Smooth muscle cell of the brain vasculature (primary cell): ENCODE results near the gene SDK2.
"Not testable (repeated sequence)": the region's sequence is repeated elsewhere in the genome, so short reads cannot be mapped to it uniquely, and the experiment has no call there.

Experiments used
- DNase-seq: peaks from one replicate; pipeline ENCODE4 v3.0.0-alpha.2; 2012; ENCODE audit warnings: low read depth, low spot score

The SDK2 gene

DNA sequence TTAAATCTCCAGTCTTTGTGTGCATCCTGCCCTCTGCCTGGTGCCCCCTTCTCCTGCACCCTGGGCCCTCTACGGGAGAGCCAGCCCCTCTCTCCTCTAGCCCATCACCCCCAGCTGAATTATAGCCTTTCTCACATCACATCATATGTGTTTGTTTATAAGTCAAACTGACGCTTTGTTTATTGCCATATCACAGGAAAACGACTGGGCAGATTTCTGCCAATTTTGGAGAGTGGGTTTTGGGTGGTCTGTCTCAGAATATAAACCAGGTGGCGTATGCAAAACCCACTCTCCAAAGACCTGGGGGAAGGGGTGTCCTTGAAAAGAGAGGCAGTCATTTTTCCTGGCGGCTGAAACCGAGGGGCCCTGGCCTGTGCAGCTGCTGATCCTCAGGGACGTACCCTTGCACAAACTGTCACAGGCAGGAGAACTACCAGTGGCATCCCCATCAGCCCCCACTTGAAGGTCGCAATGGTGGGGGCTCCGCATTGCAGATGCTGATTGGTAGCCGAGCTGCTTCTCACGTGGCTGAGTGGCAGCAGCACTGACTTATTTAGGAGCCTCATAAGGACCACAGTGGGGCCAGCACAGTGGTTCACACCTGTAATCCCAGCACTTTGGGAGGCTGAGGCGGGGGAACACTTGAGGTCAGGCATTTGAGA, 297.6 kb downstream of the SDK2 start:
- no peak for DNase-seq

DNA sequence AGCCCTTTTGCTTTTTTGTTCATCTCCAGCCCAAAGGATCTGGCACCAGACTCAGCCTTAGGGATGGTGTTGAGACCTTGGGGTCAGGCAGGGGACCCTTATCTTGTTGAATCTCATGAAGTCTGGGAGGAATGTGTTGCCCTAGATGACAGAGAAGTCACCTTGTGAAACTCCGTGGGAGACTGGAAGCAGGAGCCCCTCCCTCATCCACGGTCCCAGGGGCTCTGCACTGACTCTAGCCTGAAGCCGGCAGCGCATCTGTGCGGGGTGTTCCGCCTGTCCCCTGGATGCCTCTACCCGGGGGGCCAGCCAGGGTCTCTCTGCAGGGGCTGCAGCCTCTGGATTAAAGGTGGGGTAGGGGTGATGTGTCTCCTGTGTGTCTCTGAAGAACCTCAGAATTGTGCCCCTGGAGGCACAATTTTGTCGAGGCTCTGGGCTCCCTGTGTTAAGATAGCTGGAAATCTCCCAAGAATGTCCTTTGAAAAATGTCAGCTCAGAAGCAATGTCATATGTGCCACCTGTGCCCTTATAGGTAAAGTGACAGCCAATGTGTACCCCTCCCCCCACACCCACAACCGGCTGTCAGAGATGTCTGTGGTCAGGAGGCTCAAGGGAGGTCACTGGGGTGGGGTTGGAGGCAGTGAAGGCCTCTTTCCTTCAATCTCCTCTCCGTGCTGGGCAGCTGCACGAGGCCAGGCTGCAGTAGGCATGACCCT, 300.3 kb downstream of the SDK2 start:
- no peak for DNase-seq

DNA sequence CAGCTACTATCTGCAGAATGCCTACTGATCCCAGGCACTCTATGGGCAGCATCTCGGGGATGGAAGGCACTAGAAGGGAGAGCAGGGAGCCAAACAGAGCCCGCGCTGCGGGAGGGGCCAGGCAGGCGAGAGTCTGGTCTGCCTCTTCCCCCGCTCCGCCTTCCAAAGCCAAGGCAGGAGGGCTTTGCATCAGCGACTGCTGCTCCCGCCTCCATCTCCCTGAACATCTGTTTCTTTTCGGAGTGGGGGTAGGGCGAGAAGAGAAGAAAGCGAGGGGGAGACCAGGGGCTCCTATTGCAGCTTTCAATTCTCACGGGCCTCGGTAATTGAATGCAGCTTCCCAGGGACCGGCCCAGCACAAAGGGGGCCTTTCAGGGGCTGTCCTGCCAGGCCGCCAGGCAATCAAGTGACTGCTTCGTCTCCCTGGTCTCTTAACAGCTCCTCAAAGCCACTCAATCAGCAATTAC, 301.0 kb downstream of the SDK2 start:
- peak; percentile 81 for DNase-seq

- no peak for DNase-seq
These were observed 301.6 kb downstream of the SDK2 start for GRCh38 chr17:73342541-73343167.

- no peak for DNase-seq
These were observed 302.2 kb downstream of the SDK2 start for GRCh38 chr17:73342050-73342522.

DNA sequence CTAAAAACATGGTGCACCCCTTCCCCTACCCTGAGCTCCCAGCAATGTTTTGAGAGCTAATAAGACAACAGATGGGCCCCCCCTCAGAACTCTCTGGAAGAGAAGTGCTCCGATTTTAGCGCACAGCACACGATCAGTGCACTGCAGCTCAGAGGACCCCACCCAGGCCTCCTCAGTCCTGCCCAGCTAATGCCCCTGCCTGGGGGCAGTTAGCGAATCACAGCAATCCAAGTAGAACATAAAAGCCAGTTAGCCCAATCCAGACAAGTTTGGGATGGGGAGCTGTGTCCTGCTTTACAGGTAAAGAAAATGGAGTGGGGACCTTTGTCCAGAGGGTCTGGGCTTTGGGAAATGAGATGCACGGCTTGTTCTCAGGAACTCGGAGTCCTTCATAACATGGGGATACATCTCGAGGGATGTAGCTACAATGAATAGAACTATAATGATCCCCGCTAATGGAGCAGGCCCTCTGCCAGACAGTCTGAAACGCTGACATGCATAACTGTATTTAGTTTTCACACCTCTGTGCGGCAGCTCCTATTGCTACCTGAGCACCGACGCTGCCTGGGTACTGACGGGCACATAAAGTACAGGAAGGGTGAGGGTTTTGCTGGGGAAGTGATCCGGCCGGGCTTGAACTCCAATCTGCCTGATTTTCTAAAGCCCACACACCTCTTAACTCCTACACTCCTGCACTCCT, 302.7 kb downstream of the SDK2 start:
- DNase-seq, result no peak

- no peak for DNase-seq
These were observed 304.1 kb downstream of the SDK2 start for GRCh38 chr17:73340093-73340596.

- no peak for DNase-seq
These were observed 305.6 kb downstream of the SDK2 start for GRCh38 chr17:73338566-73339197.

GRCh38 chr17:73338050-73338521, 306.2 kb downstream of the SDK2 start:
- no peak for DNase-seq

GRCh38 chr17:73337330-73337710, 306.9 kb downstream of the SDK2 start:
- DNase-seq, result no peak

DNA sequence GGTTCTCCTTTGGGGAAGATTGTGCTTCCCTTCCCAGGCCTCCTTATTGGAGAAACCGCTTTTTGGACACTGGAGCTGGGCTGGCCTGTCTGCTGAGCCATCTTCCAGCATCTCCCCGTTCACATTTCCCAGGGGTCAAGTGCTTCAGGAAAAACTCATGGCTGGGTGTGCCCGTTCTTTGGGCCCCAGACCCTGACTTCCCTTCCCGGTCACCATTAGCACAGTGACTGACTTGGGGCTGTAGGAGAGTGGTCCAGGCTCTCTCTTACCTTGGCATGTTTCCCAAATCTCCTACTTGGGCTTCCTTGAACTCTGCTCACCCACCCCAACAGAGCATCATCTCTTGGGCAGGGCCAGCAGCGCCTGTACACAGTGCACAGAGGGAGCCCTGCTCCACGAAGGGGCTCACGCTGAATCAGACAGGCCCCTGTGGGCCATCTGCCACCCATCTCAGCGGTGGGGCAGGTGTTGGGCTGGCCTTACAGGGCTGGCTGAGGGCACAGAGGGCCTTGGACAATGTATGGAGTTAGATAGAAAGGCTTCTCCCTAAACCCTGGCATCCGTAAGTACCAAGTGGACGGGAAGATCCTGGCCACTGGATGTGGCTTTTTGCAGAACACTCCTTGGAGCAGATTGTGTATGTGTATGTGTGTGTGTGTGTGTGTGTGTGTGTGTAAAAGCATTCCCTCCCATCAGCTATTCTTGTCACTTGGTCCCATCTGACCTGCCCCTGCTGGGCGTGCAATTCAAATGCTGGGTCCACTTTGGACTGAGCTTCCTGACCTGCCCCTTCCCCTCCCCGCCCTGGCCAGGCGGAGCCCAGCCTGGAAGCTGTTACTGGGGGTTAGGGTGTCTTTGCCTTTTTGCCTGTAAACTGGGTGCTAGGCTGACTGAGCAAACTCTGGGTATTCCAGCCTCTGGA, 307.6 kb downstream of the SDK2 start:
- no peak for DNase-seq

DNA sequence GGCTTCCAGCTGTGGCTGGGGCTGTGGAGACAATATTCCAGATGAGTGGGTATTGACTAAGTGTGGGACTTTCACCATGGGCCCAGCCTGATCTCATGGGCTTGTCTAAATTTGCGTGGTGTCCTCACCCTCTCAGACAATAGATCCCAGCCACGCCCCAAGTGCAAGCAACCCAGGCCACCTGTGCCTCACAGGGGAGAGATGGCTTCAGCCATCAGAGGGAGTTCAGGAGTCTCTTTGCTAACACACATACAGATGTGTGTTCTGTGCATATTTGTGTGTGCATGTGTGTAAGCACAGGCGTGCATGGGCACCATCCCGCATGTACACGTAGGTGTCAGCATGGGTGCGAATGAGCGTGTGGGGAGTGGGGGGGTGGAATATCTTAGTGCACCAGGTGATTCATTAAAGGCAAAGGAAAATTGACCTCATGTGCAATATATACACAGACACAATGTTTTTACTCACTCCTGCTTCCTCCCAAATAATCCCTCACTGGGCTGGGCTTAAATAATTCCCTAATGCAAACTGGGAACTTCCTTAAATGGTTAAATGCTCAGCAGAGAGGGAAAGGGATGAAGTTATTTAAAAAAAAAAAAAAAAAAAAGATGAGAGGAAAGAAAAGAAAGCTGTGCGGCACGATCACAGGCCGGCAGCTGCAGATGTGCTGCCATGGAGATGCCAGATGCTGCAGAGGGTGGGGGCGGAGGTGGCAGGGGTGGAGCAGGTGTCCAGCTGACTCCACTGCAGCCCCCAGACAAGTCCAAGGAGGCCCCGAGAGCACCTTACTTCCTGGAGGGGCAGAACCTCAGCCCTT, 308.4 kb downstream of the SDK2 start:
- DNase-seq, result no peak

- DNase-seq, result no peak
These were observed 309.3 kb downstream of the SDK2 start for GRCh38 chr17:73334771-73335513.

GRCh38 chr17:73333445-73333844, 310.8 kb downstream of the SDK2 start:
- DNase-seq, result not testable (repeated sequence)

GRCh38 chr17:73331060-73331459, 313.2 kb downstream of the SDK2 start:
- no peak for DNase-seq

DNA sequence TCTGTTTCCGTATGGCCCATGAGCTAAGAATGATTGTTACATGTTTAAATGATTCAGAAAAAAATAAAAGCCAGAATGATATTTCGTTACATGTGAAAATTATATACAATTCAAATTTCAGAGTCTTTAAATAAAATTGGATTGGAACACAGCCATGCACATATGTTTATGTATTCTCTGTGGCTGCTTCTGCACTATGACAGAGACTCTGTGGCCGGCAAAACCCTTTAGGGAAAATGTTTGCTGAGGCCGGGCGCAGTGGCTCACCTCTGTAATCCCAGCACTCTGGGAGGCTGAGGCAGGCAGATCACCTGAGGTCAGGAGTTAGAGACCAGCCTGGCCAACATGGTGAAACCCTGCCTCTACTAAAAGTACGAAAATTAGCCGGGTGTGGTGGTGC, 316.6 kb downstream of the SDK2 start:
- no peak for DNase-seq

- no peak for DNase-seq
These were observed 318.8 kb downstream of the SDK2 start for GRCh38 chr17:73325527-73325842.

- no peak for DNase-seq
These were observed 319.3 kb downstream of the SDK2 start for GRCh38 chr17:73324711-73325526.
